Liver (tissue), 3 donors: ENCODE results near the gene KCNJ14.

Experiments used
- CTCF ChIP-seq: fragments of 150-350 bp; IDR thresholded peaks from 2 replicates; pipeline ENCODE4 v1.5.1; 2017; ENCODE audit warnings: improper control_type of control experiment, low read depth, low read length; ENCODE audit not compliant: missing input control
- RXRA ChIP-seq, 2 donors: IDR thresholded peaks; 2 replicates each; pipeline ENCODE4 v1.6.1; 2017 to 2018; ENCODE audit warnings: antibody characterized with exemption in 2 of 2, mild to moderate bottlenecking in 1 of 2
- SP1 ChIP-seq: IDR thresholded peaks from 2 replicates; pipeline ENCODE4 v1.6.1; 2018; ENCODE audit warnings: antibody characterized with exemption, mild to moderate bottlenecking
- donor health status: healthy.
- donor health status: healthy.

- no peak for TF ChIP-seq SP1
- no peak for TF ChIP-seq CTCF
- no peak for TF ChIP-seq RXRA (IDR thresholded peaks at IDR 0.05)
These were observed 61.2 kb downstream of the KCNJ14 start for GRCh38 chr19:48516536-48516935.
